Fibroblast of villous mesenchyme (primary cell): ENCODE data around the gene SLC22A3. TPM values are rescaled to one million over a fixed set of nuclear protein-coding genes. Genes with fewer than 3 reads are reported as not detected.

Experiments used
- DNase-seq: peaks from one replicate; pipeline ENCODE4 v3.0.0-alpha.2; 2010; ENCODE audit warnings: low read depth
- H3K4me3 ChIP-seq: 2 replicates; pipeline ENCODE4 v1.5.1; 2011; ENCODE audit warnings: low read depth, mild to moderate bottlenecking, low read length
- CTCF ChIP-seq: IDR thresholded peaks from 2 replicates; pipeline ENCODE4 v1.5.1; 2012; ENCODE audit warnings: low read depth, mild to moderate bottlenecking, low read length; ENCODE audit not compliant: insufficient read depth
- total RNA-seq: library from RNA; depleted of rRNA; stranded (reverse); fragments of >200 nt; gene quantifications from 2 replicates; pipeline ENCODE4 v1.2.3, GENCODE V29; 2012

SLC22A3 gene
- total RNA-seq, 1 donor = 1.3 TPM

- H3K4me3 ChIP-seq = no peak overlapping the region
- no peak for DNase-seq
- no peak for TF ChIP-seq CTCF
Observed at GRCh38 chr6:160357088-160357487, 8.9 kb downstream of the SLC22A3 start.

GRCh38 chr6:160358225-160359119 is 10.3 kb downstream of the SLC22A3 start:
- no peak overlapping the region for H3K4me3 ChIP-seq
- no peak for DNase-seq
- TF ChIP-seq CTCF = no peak

GRCh38 chr6:160360955-160361354 is 12.8 kb downstream of the SLC22A3 start:
- no peak overlapping the region for H3K4me3 ChIP-seq
- TF ChIP-seq CTCF = no peak
- no peak for DNase-seq

GRCh38 chr6:160362556-160362955 is 14.4 kb downstream of the SLC22A3 start:
- TF ChIP-seq CTCF = no peak
- no peak overlapping the region for H3K4me3 ChIP-seq
- DNase-seq = no peak

- DNase-seq = no peak
- TF ChIP-seq CTCF = no peak
- H3K4me3 ChIP-seq = no peak overlapping the region
Observed at GRCh38 chr6:160363016-160363996, 15.1 kb downstream of the SLC22A3 start.

- DNase-seq = no peak
- no peak overlapping the region for H3K4me3 ChIP-seq
- TF ChIP-seq CTCF = no peak
Observed at GRCh38 chr6:160365117-160365516, 16.9 kb downstream of the SLC22A3 start.
